Subcutaneous abdominal adipose tissue (tissue), 5 donors: ENCODE measurements around the gene RMDN3.
A peak's percentile ranks its signal among the peaks of the same experiment; 100 is the strongest.

ENCODE experiments used
- H3K27ac ChIP-seq: one replicate; pipeline ENCODE4 v1.7.0; 2013; ENCODE audit warnings: low read depth, mild to moderate bottlenecking, inconsistent platforms, low read length, moderate library complexity
- H3K27me3 ChIP-seq, 5 donors: one replicate each; pipeline ENCODE4 v1.7.0; 2013; ENCODE audit warnings: low read length in 5 of 5, inconsistent platforms in 1 of 5; ENCODE audit not compliant: control insufficient read depth in 5 of 5, insufficient read depth in 4 of 5
- H3K36me3 ChIP-seq, 5 donors: one replicate each; pipeline ENCODE4 v1.7.0; 2013; ENCODE audit warnings: low read length in 5 of 5; ENCODE audit not compliant: control insufficient read depth in 5 of 5, insufficient read depth in 5 of 5
- H3K4me1 ChIP-seq, 5 donors: one replicate each; pipeline ENCODE4 v1.7.0; 2013; ENCODE audit warnings: low read length in 5 of 5, mild to moderate bottlenecking in 3 of 5, moderate library complexity in 1 of 5; ENCODE audit not compliant: control insufficient read depth in 5 of 5, insufficient read depth in 5 of 5
- H3K4me3 ChIP-seq, 5 donors: one replicate each; pipeline ENCODE4 v1.7.0; 2013; ENCODE audit warnings: low read length in 5 of 5, low read depth in 1 of 5
- H3K9ac ChIP-seq, 5 donors: one replicate each; pipeline ENCODE4 v1.7.0; 2013; ENCODE audit warnings: low read length in 5 of 5, mild to moderate bottlenecking in 4 of 5, moderate library complexity in 3 of 5
- H3K9me3 ChIP-seq, 5 donors: one replicate each; pipeline ENCODE4 v1.7.0; 2013; ENCODE audit warnings: low read length in 5 of 5; ENCODE audit not compliant: control insufficient read depth in 5 of 5
- donor health status: healthy.
- donor health status: healthy.
- donor health status: healthy.
- donor health status: healthy.
- donor health status: healthy.

Gene RMDN3

DNA sequence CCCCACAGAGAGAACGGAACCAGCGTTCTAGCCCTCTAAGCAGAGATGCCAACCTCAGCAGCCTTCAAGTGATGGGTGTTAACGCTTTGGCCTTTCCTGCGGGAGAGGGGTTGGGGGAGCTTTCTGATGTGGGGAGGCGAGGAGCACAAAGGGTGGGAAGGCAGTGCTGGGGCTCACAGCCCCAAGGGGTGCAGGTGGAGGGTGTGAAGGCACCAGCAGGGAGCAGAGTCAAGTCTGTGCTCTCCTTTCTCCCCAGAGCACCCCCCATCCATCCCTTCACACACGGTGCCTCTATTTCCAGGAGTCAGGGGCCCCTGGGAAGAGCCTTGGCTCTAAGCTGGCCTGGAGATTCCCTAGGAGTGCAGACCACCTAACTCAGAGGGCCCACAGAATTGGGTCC is 18.8 kb upstream of the RMDN3 start:
- Histone ChIP-seq H3K4me1 (peaks cover 5 to 54% (median 48%) of the 10 kb centered on the region in 5 donors), H3K9me3 (no peaks in the 10 kb centered on the region), H3K27ac (no peak overlapping the region), H3K9ac (no peak overlapping the region), H3K36me3 (peaks cover 0 to 70% (median 51%) of the 10 kb centered on the region in 5 donors), H3K4me3 (no peak overlapping the region), H3K27me3 (no peaks in the 10 kb centered on the region)

DNA sequence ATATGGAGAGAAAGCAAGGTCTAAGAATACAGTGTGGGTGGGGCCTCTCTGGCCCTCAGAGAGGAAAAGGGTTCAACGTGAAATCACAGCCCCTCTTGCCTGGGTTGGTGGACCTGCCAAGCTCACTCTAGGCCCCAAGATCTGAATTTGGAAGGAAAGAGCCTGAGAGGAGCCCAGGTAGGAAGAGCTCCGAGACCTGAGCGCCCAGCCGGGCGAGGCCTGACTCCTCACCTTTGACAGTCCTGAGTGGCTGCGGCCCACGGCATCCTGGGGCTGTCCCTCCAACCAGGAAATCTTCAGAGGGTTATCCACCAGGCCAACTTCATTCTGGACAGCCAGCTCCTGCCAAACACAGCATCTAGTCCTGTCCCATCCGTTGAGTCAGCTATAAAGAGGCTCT is 18.4 kb upstream of the RMDN3 start:
- Histone ChIP-seq H3K9me3 (no peaks in the 10 kb centered on the region), H3K27me3 (no peaks in the 10 kb centered on the region), H3K27ac (peak overlapping the region; percentile 92), H3K4me1 (peaks cover 6 to 58% (median 52%) of the 10 kb centered on the region in 5 donors), H3K36me3 (peaks cover 0 to 66% (median 46%) of the 10 kb centered on the region in 5 donors), H3K9ac (no peak overlapping the region), H3K4me3 (no peak overlapping the region)

DNA sequence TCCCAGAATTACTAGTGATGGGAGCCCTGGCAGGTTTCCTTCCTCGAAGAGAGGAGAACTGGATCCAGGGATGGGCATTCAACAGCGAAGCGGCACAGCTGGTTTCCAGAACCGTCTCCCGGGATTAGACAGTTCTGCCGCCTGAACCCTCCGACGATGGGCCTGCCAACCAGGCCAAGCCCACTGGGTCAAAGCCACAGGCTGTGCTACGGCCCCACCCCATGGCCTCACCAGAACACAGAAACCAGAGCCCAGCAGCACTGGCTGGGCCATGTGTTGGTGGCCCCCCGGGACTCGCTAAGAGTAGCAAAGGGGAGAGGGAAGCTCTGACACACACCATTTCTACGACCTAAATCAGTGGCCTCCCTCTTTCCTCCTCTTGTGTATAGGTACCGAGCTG is 17.0 kb upstream of the RMDN3 start:
- no peaks in the 10 kb centered on the region for H3K9me3 ChIP-seq
- H3K4me1 ChIP-seq, result peaks cover 6 to 69% (median 60%) of the 10 kb centered on the region in 5 donors
- H3K27ac ChIP-seq, result peak overlapping the region; percentile 92
- no peaks in the 10 kb centered on the region for H3K27me3 ChIP-seq
- no peak overlapping the region for H3K4me3 ChIP-seq
- H3K36me3 ChIP-seq, result peaks cover 0 to 71% (median 51%) of the 10 kb centered on the region in 5 donors
- H3K9ac ChIP-seq, result peak overlapping the region in 1 of 5 donors; percentile 23

- Histone ChIP-seq H3K4me1 (peaks cover 6 to 66% (median 58%) of the 10 kb centered on the region in 5 donors), H3K9ac (peak overlapping the region in 2 of 5 donors; percentile 11 to 23), H3K9me3 (no peaks in the 10 kb centered on the region), H3K27me3 (no peaks in the 10 kb centered on the region), H3K4me3 (no peak overlapping the region), H3K27ac (peak overlapping the region; percentile 64), H3K36me3 (peaks cover 0 to 65% (median 46%) of the 10 kb centered on the region in 5 donors)
Observed at GRCh38 chr15:40771242-40771641, 16.2 kb upstream of the RMDN3 start.

- H3K27me3 ChIP-seq, result no peaks in the 10 kb centered on the region
- H3K27ac ChIP-seq, result peak overlapping the region; percentile 64
- peak overlapping the region in 2 of 5 donors; percentile 2 to 26 for H3K4me3 ChIP-seq
- peak overlapping the region in 3 of 5 donors; percentile 16 to 48 (median 37) for H3K9ac ChIP-seq
- H3K4me1 ChIP-seq, result peaks cover 6 to 71% (median 67%) of the 10 kb centered on the region in 5 donors
- H3K36me3 ChIP-seq, result peaks cover 0 to 55% (median 36%) of the 10 kb centered on the region in 5 donors
- no peaks in the 10 kb centered on the region for H3K9me3 ChIP-seq
Observed at GRCh38 chr15:40770147-40770721, 15.2 kb upstream of the RMDN3 start.

DNA sequence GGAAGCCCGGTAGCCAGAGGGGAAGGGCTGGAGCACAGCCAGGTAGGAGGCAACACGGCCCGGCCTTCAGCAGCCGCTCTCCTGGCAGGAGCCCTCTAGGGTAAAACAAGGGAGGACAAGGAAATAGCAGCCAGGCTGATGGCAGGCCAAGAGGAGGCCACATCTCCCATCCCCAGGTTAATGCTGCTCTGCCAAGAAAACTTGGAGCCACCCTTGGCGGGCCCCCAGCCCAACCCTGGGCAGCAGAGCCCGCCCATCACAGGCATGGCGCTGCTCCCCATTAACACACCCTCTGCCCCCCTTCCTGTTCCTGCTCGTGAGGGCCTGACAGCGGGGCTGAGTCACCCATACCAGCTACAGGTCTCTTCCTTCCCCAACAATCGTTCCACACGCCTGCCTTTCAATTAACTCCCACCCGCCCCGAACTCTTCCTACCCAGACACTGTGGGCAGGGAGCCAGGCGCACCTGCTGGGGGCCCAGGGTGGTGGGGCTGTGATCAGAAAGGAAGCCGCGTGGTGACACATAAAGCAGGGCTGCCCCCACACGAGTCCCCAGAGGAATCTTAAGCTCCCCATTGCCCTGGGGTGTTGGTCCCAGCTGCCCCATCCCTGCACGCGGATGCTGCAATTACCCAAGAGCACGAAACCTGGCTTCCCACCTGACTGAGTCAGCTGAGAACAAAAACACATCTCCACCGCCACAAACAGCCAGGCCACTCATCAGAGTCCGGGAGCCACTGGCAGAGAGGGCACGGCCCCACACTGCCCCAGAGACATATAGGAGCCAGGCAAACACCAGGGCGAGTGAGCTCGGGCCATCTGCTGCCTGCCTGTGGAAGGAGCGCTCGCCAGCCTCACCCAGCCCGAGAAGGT is 14.5 kb upstream of the RMDN3 start, which contains the start of gene C15orf62:
TSS of gene C15orf62 (plus strand) at position 707 of the 873 bp plus-strand sequence. CDS start 516 bp downstream, outside the sequence.
- Histone ChIP-seq H3K4me1 (peaks cover 11 to 79% (median 74%) of the 10 kb centered on the region in 5 donors), H3K9me3 (no peaks in the 10 kb centered on the region), H3K4me3 (peak within 1 kb of the TSS in 2 of 5 donors; percentile 2 to 26), H3K27me3 (no peaks in the 10 kb centered on the region), H3K27ac (peak within 1 kb of the TSS; percentile 64), H3K9ac (peak within 1 kb of the TSS in 3 of 5 donors; percentile 16 to 48 (median 47)), H3K36me3 (peaks cover 0 to 47% (median 28%) of the 10 kb centered on the region in 5 donors)

- no peaks in the 10 kb centered on the region for H3K9me3 ChIP-seq
- no peak overlapping the region for H3K4me3 ChIP-seq
- peaks cover 11 to 87% (median 82%) of the 10 kb centered on the region in 5 donors for H3K4me1 ChIP-seq
- H3K27me3 ChIP-seq, result no peaks in the 10 kb centered on the region
- H3K36me3 ChIP-seq, result peaks cover 0 to 39% (median 20%) of the 10 kb centered on the region in 5 donors
- peak overlapping the region in 2 of 5 donors; percentile 22 to 47 for H3K9ac ChIP-seq
- peak overlapping the region; percentile 64 for H3K27ac ChIP-seq
Observed at GRCh38 chr15:40768521-40769273, 13.6 kb upstream of the RMDN3 start.

- Histone ChIP-seq H3K9ac (peak overlapping the region in 2 of 5 donors; percentile 22 to 47), H3K9me3 (no peaks in the 10 kb centered on the region)
Observed at GRCh38 chr15:40767838-40768500, 12.9 kb upstream of the RMDN3 start.

More at GRCh38 chr15:40767838-40768500, 12.9 kb upstream of the RMDN3 start:
- H3K36me3 ChIP-seq, result peaks cover 0 to 32% (median 13%) of the 10 kb centered on the region in 5 donors
- no peaks in the 10 kb centered on the region for H3K27me3 ChIP-seq
- peaks cover 13 to 94% (median 89%) of the 10 kb centered on the region in 5 donors for H3K4me1 ChIP-seq
- H3K27ac ChIP-seq, result peak overlapping the region; percentile 64
- H3K4me3 ChIP-seq, result peak overlapping the region in 2 of 5 donors; percentile 17 to 29
